ENCODE results near the gene FNDC8.

DNA sequence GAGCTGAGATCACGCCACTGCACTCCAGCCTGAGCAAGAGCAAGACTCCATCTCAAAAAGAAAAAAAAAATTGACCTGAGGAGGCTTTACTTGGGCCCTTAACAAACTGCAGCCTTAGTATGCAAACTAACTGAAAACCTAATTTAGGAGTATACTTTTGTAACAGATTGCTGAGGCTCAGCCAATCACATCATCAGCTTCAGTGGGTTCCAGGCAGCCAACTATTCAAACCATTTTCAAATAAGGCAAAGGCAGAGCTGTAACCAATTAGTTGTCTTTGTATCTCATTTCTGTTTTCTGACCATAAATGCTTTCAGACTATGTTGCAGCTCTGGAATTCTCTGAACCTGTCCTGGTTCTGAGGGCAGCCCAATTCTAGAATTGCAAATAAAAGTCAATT lies 25.7 kb upstream of the FNDC8 start:
- TF ChIP-seq, protein P1, sequence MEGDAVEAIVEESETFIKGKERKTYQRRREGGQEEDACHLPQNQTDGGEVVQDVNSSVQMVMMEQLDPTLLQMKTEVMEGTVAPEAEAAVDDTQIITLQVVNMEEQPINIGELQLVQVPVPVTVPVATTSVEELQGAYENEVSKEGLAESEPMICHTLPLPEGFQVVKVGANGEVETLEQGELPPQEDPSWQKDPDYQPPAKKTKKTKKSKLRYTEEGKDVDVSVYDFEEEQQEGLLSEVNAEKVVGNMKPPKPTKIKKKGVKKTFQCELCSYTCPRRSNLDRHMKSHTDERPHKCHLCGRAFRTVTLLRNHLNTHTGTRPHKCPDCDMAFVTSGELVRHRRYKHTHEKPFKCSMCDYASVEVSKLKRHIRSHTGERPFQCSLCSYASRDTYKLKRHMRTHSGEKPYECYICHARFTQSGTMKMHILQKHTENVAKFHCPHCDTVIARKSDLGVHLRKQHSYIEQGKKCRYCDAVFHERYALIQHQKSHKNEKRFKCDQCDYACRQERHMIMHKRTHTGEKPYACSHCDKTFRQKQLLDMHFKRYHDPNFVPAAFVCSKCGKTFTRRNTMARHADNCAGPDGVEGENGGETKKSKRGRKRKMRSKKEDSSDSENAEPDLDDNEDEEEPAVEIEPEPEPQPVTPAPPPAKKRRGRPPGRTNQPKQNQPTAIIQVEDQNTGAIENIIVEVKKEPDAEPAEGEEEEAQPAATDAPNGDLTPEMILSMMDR (IDR thresholded peaks at IDR 0.05; ENCODE audit: low read depth, low read length, poor library complexity, severe bottlenecking): no peak
- no peak for TF ChIP-seq EZH2phosphoT487 (IDR thresholded peaks at IDR 0.05; ENCODE audit: borderline replicate concordance, low read length)
